ENCODE data around the gene NFATC3.

Gene NFATC3

DNA sequence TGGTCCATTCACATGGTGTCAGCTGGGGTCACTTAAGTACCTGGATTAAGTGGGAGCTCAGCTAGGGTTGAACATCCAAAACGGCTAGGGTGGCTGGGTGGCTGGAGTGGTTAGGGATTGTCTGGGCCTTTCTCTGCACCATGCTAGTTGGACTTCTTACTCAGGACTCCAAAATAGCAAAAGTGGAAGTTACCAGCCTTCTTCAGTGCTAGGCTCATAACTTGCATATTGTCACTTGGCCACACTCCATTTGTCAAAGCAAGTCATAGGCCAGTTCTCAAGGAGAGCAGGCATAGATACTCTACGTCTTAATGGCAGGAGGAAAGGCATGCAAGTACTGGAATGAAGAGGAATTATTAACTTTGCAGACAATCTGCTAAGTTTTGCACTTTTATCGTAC, 81.1 kb downstream of the NFATC3 start:
- H3K4me3 ChIP-seq (replicated peaks in 1 of 2; ENCODE audit: low read depth in 2 of 2, low read length in 2 of 2), result no peak overlapping the region
- no peak for DNase-seq (ENCODE audit: low read depth in 2 of 2)
- TF ChIP-seq, protein P1, sequence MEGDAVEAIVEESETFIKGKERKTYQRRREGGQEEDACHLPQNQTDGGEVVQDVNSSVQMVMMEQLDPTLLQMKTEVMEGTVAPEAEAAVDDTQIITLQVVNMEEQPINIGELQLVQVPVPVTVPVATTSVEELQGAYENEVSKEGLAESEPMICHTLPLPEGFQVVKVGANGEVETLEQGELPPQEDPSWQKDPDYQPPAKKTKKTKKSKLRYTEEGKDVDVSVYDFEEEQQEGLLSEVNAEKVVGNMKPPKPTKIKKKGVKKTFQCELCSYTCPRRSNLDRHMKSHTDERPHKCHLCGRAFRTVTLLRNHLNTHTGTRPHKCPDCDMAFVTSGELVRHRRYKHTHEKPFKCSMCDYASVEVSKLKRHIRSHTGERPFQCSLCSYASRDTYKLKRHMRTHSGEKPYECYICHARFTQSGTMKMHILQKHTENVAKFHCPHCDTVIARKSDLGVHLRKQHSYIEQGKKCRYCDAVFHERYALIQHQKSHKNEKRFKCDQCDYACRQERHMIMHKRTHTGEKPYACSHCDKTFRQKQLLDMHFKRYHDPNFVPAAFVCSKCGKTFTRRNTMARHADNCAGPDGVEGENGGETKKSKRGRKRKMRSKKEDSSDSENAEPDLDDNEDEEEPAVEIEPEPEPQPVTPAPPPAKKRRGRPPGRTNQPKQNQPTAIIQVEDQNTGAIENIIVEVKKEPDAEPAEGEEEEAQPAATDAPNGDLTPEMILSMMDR (IDR thresholded peaks at IDR 0.05; ENCODE audit: low read depth, low read length), result no peak

DNA sequence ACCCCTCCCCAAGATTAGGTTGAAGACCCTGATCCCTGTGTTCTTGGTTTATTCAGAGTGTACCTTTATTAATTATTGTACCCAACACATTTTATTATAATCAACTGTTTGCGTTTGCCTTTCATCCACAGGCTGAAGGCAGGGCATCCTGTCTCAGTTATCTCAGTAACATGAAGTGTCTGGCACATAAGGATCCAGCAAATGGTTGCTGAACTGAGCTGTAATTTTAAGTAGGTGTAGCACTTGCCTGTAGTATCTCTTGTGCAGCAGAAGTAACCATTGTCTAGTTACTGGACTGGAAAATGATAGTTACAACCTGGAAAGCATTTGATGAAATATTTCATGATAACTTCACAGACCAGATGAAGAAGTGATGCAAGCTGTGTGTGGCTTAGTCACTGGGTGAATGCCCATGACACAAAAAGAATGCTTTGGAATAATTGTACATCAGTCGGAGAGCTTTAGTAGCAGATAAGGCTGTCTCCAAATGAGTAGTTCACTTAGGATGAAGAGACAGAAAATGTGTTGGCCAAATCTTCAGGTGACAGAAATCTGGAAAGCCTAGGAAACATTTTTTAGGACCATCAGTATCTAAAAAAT, 94.1 kb downstream of the NFATC3 start:
- peak; percentile 30 to 54 for DNase-seq (ENCODE audit: low read depth in 2 of 2)
- TF ChIP-seq, protein P1 (IDR thresholded peaks at IDR 0.05; ENCODE audit: low read depth, low read length), result no peak
- H3K4me3 ChIP-seq (replicated peaks in 1 of 2; ENCODE audit: low read depth in 2 of 2, low read length in 2 of 2), result no peak overlapping the region

DNA sequence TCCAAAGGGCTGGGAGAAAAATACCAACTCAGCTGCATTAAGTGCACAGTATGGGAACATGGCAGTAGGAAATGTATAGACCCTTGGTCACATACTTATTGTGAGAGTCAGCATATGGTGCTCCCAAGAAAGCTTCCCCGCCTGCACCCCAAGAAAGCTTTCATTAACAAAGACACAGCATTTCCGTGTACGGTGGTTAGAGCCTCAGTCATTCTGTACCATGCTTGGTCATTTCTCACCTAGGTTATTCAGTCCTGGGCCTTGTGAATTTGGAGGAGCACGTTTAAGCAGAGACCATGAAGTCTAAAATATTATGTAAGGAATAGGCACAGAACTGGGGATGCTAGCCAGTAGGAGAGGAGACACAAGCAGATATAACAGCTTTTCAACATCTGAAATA, 94.7 kb downstream of the NFATC3 start:
- TF ChIP-seq, protein P1 (IDR thresholded peaks at IDR 0.05; ENCODE audit: low read depth, low read length), result no peak
- DNase-seq (ENCODE audit: low read depth in 2 of 2), result no peak
- no peak overlapping the region for H3K4me3 ChIP-seq (replicated peaks in 1 of 2; ENCODE audit: low read depth in 2 of 2, low read length in 2 of 2)

DNA sequence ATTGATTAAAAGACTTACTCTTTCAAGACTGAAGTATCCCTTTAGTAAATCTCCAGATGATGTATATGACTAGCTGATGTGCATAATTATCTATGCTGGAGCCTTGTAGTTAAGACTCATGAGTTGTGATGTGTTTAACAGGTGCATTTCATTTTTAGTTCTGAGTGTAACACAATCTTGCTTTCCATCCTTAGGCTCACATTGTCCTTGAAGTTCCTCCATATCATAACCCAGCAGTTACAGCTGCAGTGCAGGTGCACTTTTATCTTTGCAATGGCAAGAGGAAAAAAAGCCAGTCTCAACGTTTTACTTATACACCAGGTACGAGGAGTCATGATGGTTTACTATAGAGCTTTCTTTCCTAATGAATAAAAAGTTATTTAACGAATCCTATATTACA, 97.9 kb downstream of the NFATC3 start:
- H3K4me3 ChIP-seq (replicated peaks in 1 of 2; ENCODE audit: low read depth in 2 of 2, low read length in 2 of 2), result no peak overlapping the region
- DNase-seq (ENCODE audit: low read depth in 2 of 2), result no peak
- TF ChIP-seq, protein P1 (IDR thresholded peaks at IDR 0.05; ENCODE audit: low read depth, low read length), result no peak

DNA sequence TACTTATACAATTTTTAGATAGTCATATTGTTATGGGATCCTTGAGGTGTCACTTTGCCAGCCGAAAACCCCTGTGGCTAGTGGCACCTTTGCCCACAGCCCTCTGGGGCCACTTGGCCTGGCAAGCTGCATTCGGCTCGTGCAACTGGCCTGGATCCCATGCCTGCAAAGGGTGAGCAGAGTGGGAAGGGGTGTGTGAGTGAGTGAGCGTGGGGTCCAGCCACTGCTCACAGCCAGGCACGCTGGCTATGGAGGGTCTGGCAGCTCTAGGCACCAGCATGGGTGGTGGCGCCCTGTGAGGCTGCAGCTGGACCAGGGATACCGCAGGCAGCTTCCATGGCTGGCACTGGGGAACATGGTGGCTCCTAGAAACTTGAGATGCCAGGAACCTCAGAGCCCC, 101.7 kb downstream of the NFATC3 start:
- no peak for DNase-seq (ENCODE audit: low read depth in 2 of 2)
- H3K4me3 ChIP-seq (replicated peaks in 1 of 2; ENCODE audit: low read depth in 2 of 2, low read length in 2 of 2), result no peak overlapping the region
- TF ChIP-seq, protein P1 (IDR thresholded peaks at IDR 0.05; ENCODE audit: low read depth, low read length), result no peak

DNA sequence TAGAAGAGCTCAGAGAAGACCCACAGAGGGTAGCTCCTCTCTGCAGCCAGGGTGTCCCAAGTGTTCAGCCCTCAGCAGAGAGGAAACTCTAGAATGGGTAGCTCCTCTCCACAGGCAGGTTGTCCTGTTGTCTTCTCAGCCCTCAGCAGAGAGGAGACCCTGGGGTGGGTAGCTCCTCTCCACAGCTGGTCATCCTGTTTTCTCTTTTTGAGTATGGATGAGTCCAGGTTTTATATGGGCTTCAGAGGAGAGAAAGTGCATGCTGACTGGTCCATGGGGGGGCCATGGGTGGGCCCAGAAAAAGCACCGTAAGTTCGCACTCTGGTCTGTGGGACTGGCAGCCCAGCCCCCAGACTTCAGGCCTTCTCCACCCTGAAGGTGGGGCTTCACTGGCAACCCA, 102.3 kb downstream of the NFATC3 start:
- H3K4me3 ChIP-seq (replicated peaks in 1 of 2; ENCODE audit: low read depth in 2 of 2, low read length in 2 of 2), result no peak overlapping the region
- DNase-seq (ENCODE audit: low read depth in 2 of 2), result no peak

More for the DNA sequence above, 102.3 kb downstream of the NFATC3 start:
- TF ChIP-seq, protein P1 (IDR thresholded peaks at IDR 0.05; ENCODE audit: low read depth, low read length), result no peak
